ENCODE measurements around the gene TMC7.

Gene TMC7

DNA sequence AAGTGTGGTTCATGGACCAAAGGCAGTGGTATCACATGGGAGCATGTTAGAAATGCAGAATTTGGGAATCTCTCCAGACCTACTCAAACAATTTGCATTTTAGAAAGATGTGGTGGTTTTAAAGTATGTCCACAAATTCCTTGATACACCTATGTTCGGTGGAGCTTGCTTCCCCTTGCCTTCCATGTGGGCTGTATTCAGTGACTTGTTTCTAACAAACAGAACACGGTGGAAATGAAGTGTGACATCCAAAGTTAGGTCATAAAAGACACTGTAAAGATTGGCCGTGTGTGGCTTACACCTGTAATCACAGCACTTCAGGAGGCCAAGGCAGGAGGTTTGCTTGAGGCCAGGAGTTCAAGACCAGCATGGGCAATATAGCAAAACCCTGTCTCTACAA, 100.4 kb downstream of the TMC7 start:
- H3K27ac ChIP-seq = no peak overlapping the region
- TF ChIP-seq, protein P1, sequence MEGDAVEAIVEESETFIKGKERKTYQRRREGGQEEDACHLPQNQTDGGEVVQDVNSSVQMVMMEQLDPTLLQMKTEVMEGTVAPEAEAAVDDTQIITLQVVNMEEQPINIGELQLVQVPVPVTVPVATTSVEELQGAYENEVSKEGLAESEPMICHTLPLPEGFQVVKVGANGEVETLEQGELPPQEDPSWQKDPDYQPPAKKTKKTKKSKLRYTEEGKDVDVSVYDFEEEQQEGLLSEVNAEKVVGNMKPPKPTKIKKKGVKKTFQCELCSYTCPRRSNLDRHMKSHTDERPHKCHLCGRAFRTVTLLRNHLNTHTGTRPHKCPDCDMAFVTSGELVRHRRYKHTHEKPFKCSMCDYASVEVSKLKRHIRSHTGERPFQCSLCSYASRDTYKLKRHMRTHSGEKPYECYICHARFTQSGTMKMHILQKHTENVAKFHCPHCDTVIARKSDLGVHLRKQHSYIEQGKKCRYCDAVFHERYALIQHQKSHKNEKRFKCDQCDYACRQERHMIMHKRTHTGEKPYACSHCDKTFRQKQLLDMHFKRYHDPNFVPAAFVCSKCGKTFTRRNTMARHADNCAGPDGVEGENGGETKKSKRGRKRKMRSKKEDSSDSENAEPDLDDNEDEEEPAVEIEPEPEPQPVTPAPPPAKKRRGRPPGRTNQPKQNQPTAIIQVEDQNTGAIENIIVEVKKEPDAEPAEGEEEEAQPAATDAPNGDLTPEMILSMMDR (conservative IDR thresholded peaks at IDR 0.05; ENCODE audit: low read depth) = no peak
- no peak for DNase-seq (ENCODE audit: low spot score)
- POLR2A ChIA-PET (ENCODE audit: low non-redundant PET) = no interaction called here
- CTCF ChIA-PET = interaction anchor here (0.7 kb wide), 1 partner anchor 101 kb away, joined by 3 read pairs; the partner anchor contains the start of gene TMC7

- H3K27ac ChIP-seq = no peak overlapping the region
- DNase-seq (ENCODE audit: low spot score) = no peak
- ChIA-PET CTCF (interaction anchor here (0.7 to 1.7 kb wide), 4 partner anchors 10 to 418 kb away, joined by 3 to 9 read pairs (median 4); partner anchors contain the start of gene TMC7), POLR2A (ENCODE audit: low non-redundant PET) (no interaction called here)
- TF ChIP-seq, protein P1 (conservative IDR thresholded peaks at IDR 0.05; ENCODE audit: low read depth) = no peak
Observed at GRCh38 chr16:19084879-19085278, 101.1 kb downstream of the TMC7 start.

DNA sequence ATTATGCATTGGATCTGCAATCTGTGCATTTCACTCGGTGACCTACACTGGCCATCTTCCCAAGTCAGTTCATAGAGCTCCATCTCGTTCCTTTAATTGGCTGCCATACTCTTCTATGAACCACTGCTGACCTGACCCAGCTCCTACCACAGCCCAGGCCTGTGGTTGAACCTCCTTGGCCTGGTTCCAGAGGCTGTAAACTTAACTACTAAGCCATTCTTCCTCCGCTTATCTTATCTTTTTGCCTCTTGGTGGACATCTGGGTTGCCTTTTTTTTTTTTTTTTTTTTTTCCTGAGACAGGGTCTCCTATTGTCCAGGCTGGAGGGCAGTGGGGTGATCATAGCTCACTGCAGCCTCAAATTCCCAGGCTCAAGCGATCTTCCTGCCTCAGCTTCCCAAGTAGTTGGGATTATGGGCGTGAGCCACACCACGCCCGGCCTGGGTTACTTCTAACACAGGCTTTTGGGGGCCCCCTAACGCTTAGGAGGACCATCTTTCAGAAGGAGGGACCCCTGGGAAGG, 102.0 kb downstream of the TMC7 start:
- ChIA-PET POLR2A (ENCODE audit: low non-redundant PET) (no interaction called here), CTCF (interaction anchor here (0.5 to 1.7 kb wide), 28 partner anchors 9 to 492 kb away, joined by 3 to 10 read pairs (median 4); no protein-coding TSS in a partner anchor)
- no peak overlapping the region for H3K27ac ChIP-seq
- no peak for DNase-seq (ENCODE audit: low spot score)
- TF ChIP-seq, protein P1 (conservative IDR thresholded peaks at IDR 0.05; ENCODE audit: low read depth) = no peak

GRCh38 chr16:19086322-19087199, 102.8 kb downstream of the TMC7 start:
- TF ChIP-seq, protein P1 (conservative IDR thresholded peaks at IDR 0.05; ENCODE audit: low read depth) = peak; percentile 98
- ChIA-PET POLR2A (ENCODE audit: low non-redundant PET) (no interaction called here), CTCF (interaction anchor here (0.5 to 1.7 kb wide), 33 partner anchors 8 to 718 kb away, joined by 3 to 10 read pairs (median 3); no protein-coding TSS in a partner anchor)
- peak overlapping the region; percentile 49 for H3K27ac ChIP-seq
- DNase-seq (ENCODE audit: low spot score) = peak; percentile 81

GRCh38 chr16:19088341-19088916, 104.7 kb downstream of the TMC7 start:
- TF ChIP-seq, protein P1 (conservative IDR thresholded peaks at IDR 0.05; ENCODE audit: low read depth) = no peak
- DNase-seq (ENCODE audit: low spot score) = no peak
- ChIA-PET POLR2A (ENCODE audit: low non-redundant PET) (no interaction called here), CTCF (interaction anchor here (0.7 kb wide), 2 partner anchors 211 to 436 kb away, joined by 3 to 4 read pairs; no protein-coding TSS in a partner anchor)
- H3K27ac ChIP-seq = no peak overlapping the region

DNA sequence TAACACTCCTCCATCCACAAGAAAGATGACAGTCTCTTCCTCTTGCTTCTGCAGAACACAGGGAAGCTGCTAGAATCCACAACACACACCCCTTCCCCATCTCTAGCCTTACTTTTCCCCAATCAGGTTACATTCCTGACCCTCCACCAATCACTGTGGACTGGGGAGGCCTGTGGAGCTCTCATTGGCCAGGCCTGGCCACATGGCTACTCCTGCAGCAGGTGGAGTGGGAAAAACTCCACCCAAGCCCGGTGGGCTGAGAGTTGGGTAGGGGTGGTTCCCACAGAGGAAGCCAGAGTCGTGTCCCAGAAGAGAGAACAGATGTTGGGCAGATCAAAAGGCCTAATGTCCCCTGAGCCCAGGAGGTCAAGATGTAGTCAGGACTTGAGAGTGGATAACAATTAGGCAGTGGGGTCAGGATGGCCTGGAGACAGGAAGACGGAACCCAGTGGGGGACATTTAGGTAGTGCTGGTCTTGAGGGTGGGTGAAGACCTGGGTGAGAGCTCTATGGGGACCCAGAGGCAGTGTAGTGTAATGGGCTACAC, 105.7 kb downstream of the TMC7 start:
- TF ChIP-seq, protein P1 (conservative IDR thresholded peaks at IDR 0.05; ENCODE audit: low read depth) = no peak
- DNase-seq (ENCODE audit: low spot score) = no peak
- POLR2A ChIA-PET (ENCODE audit: low non-redundant PET) = no interaction called here
- CTCF ChIA-PET = no interaction called here
- H3K27ac ChIP-seq = no peak overlapping the region
